ENCODE measurements around the gene CACNG1.

GRCh38 chr17:67098006-67098405 lies 53.7 kb downstream of the CACNG1 start:
- TF ChIP-seq CTCF (IDR thresholded peaks at IDR 0.05): no peak
- no peak for TF ChIP-seq POLR2A (IDR thresholded peaks at IDR 0.05)
- TF ChIP-seq POLR2AphosphoS5 (IDR thresholded peaks at IDR 0.05): no peak
